ENCODE data around the gene LHFPL6.

The LHFPL6 gene

GRCh38 chr13:39374741-39375189 lies 228.2 kb downstream of the LHFPL6 start:
- no peak for TF ChIP-seq CTCF (IDR thresholded peaks at IDR 0.05; ENCODE audit: low read depth, low read length)

GRCh38 chr13:39373145-39373544 lies 229.8 kb downstream of the LHFPL6 start:
- no peak for TF ChIP-seq CTCF (IDR thresholded peaks at IDR 0.05; ENCODE audit: low read depth, low read length)
- DNase-seq (ENCODE audit: extremely low read depth, low read depth): no peak

More at GRCh38 chr13:39374741-39375189, 228.2 kb downstream of the LHFPL6 start:
- no peak for DNase-seq (ENCODE audit: extremely low read depth, low read depth)

- TF ChIP-seq CTCF (IDR thresholded peaks at IDR 0.05; ENCODE audit: low read depth, low read length): no peak
- no peak for DNase-seq (ENCODE audit: extremely low read depth, low read depth)
Observed at GRCh38 chr13:39371706-39372105, 231.3 kb downstream of the LHFPL6 start.

- TF ChIP-seq CTCF (IDR thresholded peaks at IDR 0.05; ENCODE audit: low read depth, low read length): no peak
- peak; percentile 49 for DNase-seq (ENCODE audit: extremely low read depth, low read depth)
Observed at GRCh38 chr13:39370554-39370953, 232.4 kb downstream of the LHFPL6 start.

GRCh38 chr13:39370048-39370447 lies 232.9 kb downstream of the LHFPL6 start:
- no peak for DNase-seq (ENCODE audit: extremely low read depth, low read depth)
- TF ChIP-seq CTCF (IDR thresholded peaks at IDR 0.05; ENCODE audit: low read depth, low read length): no peak

- TF ChIP-seq CTCF (IDR thresholded peaks at IDR 0.05; ENCODE audit: low read depth, low read length): no peak
Observed at GRCh38 chr13:39369161-39369890, 233.7 kb downstream of the LHFPL6 start.

GRCh38 chr13:39365879-39366278 lies 237.1 kb downstream of the LHFPL6 start:
- DNase-seq (ENCODE audit: extremely low read depth, low read depth): no peak
- no peak for TF ChIP-seq CTCF (IDR thresholded peaks at IDR 0.05; ENCODE audit: low read depth, low read length)

More at GRCh38 chr13:39369161-39369890, 233.7 kb downstream of the LHFPL6 start:
- DNase-seq (ENCODE audit: extremely low read depth, low read depth): no peak

Data from AG09319 (cell line).